GF-D8 (cell line): ENCODE data around the gene RABL6.
"Not testable (repeated sequence)": the region's sequence is repeated elsewhere in the genome, so short reads cannot be mapped to it uniquely, and the experiment has no call there.

Experiments
- DNase-seq: peaks from one replicate; lab custom pipeline; 2025; lab: John Stamatoyannopoulos, UW

The RABL6 gene

GRCh38 chr9:136857581-136858412 lies 50.0 kb downstream of the RABL6 start:
- no peak for DNase-seq

GRCh38 chr9:136858452-136858843 lies 50.7 kb downstream of the RABL6 start:
- DNase-seq, result no peak

GRCh38 chr9:136858844-136859757 lies 51.4 kb downstream of the RABL6 start:
- no peak for DNase-seq

DNA sequence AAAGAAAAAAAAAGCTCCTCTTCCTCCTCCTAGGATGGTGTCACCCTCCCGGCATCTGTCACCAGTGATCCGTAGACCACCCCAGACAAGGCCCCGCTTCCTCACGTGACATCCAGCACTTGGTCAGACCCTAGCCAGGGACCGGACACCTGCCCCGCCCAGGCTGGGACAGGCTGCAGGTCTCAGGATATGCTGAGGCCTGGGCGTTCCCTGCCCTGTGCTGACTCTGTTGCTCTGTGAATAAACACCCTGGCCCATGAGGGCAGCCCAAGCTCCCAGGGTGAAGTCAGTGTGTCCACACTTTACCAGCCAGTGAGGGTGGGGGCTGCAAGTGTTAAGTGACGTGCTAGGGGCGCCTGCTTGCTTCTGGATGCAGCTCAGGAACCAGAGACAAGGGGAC lies 52.8 kb downstream of the RABL6 start:
- no peak for DNase-seq

GRCh38 chr9:136860933-136861873 lies 53.5 kb downstream of the RABL6 start:
- DNase-seq, result no peak

- DNase-seq, result no peak
Measured at GRCh38 chr9:136861874-136862457, 54.2 kb downstream of the RABL6 start.

DNA sequence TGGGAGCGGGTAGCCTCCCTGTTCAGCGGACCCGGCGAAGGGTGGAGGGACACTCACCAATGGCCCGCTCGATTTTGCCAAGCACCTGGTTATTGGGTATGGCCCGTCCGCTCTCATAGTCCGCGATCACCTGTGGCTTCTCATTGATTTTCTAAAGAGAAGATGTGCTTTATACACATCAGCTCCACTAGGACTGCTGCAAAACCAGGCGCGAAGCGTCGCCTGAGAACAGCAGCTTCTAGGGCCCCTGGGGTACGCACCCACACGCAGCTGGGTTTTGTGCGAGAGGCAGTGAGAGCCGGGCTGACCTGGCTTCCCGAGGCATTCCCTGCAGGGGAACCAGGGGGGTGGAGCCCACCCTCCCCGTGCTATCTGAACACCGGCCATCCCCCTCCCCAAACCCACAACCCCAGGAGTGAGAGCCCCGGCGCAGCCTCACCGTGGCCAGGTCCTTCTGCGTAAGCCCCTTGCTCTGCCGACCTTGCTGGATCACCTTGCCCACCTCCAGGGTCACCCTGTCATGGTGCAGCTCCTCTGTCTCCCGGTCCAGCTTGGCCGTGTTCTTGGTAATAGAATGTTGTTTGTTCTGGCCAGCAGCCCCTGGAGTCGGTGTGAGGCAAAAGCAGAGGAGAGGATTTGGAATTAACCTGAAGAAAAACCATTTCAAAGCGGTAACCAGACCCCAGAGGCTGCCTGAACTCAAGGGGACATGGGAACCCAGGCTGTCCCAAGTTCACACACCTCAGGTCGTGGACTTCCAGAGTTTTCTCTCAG lies 55.3 kb downstream of the RABL6 start:
- DNase-seq, result no peak

GRCh38 chr9:136863623-136864273 lies 56.0 kb downstream of the RABL6 start:
- DNase-seq, result no peak

GRCh38 chr9:136865041-136865767 lies 57.5 kb downstream of the RABL6 start:
- no peak for DNase-seq

- no peak for DNase-seq
Measured at GRCh38 chr9:136865768-136866103, 58.0 kb downstream of the RABL6 start.

DNA sequence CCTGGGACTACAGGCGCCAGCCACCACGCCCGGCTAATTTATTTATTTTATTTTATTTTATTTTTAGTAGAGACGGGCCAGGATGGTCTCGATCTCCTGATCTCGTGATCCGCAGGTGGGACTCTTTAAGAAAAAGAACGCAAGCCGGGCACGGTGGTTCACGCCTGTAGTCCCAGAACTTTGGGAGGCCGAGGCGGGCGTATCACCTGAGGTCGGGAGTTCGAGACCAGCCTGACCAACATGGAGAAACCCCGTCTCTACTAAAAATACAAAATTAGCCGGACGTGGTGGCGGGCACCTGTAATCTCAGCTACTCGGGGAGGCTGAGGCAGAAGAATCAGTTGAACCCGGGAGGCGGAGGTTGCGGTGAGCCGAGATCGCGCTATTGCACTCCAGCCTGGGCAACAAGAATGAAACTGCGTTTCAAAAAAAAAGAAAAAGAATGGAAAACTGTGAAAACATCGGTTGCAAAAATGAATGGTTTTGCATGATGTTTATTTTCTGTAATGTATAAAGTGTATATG lies 59.2 kb downstream of the RABL6 start:
- DNase-seq, result not testable (repeated sequence)

- DNase-seq, result no peak
Measured at GRCh38 chr9:136867480-136867879, 59.7 kb downstream of the RABL6 start.

DNA sequence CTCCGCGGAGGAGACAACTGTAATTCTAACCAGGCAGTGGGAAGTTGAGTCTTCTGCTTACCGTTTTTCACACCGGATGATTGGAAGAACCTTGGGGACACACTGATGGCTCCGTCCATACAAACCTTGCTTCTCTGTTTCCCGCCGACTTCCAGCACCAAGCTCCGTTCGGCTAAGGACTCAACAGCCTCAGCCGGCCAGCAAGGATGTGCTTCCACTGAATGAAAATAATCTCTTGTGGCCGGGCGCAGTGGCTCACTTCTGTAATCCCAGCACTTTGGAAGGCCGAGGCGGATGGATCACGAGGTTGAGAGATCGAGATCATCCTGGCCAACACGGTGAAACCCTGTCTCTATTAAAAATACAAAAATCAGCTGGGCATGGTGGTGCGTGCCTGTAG lies 60.2 kb downstream of the RABL6 start:
- DNase-seq, result no peak

DNA sequence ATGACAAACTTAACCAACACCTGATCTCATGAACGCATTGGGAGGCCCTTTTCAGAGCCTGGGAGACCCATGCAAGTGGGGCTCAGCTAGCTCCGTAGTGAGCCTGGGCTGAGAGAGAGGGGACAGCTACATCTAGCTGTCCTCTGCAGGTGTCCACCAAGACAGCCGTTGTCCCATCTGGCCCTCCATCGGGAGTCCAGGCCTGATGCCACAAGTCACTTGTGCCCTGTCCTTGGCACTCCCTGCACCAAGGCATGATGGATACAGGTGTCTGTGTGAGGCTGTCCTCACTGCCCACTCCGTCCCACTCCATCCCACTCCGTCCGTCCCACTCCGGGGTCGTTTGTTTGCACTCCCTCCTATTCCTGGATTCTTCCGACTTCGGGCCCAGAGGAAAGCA lies 60.9 kb downstream of the RABL6 start:
- no peak for DNase-seq

GRCh38 chr9:136869611-136870010 lies 61.9 kb downstream of the RABL6 start:
- not testable (repeated sequence) for DNase-seq

DNA sequence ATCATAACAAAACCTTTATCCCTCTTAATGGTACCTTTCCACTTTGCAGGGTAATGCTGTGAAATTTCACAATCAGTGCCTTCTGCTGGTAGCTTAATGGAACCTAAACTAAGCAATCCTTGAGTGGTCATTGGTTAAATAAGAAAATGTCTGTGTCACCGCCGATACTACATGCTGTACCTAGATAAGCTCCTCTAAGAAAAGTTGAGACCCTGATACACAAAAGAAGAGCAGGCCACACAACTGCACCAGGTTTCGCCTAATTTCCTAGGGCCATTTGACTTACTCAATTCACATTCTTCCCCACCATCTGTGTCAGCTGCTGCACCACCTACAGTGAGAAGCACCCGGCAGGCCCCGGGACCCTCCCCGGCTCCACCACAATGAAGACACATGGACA lies 67.4 kb downstream of the RABL6 start:
- no peak for DNase-seq

GRCh38 chr9:136876476-136876875 lies 68.7 kb downstream of the RABL6 start:
- no peak for DNase-seq

- no peak for DNase-seq
Measured at GRCh38 chr9:136880651-136881050, 72.9 kb downstream of the RABL6 start.

DNA sequence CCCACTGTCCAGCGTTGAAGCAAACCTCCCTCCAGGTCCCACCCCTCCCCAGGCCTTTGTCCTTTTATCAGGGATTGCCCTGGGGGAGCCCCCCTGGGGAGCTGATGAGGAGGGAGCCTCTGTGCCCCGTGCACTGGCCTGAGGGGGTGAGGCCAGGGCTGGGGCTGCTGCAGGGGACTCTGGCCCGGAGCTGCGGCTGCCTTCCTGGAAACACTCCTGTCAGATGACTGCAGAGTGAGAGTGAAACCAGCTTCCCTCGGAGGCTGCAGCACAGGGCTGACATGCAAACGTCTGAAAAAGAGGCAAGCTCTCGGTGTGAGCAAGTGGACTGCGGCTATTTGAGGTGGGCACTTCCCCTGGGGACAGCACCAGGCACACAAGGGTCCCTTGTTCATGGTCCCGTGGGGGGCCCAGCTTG lies 74.0 kb downstream of the RABL6 start:
- no peak for DNase-seq
